ENCODE measurements around the gene WNK2.

GRCh38 chr9:93183663-93184431 lies at the start of gene WNK2:
- TF ChIP-seq CTCF (IDR thresholded peaks at IDR 0.05; ENCODE audit: insufficient read depth, low read depth, low read length): no peak
- no peak for TF ChIP-seq EZH2 (IDR thresholded peaks at IDR 0.05; ENCODE audit: insufficient read depth, low read length)
